Subcutaneous adipose tissue (tissue), 4 donors: Measurements from ENCODE around the gene NR3C1. TPM values are rescaled to one million over a fixed set of nuclear protein-coding genes. Genes with fewer than 3 reads are reported as not detected.

Source experiments
- CTCF ChIP-seq: fragments of 450-650 bp; IDR thresholded peaks from one replicate; pipeline ENCODE4 v1.5.1; 2016; ENCODE audit warnings: low read depth, mild to moderate bottlenecking, control low read depth, antibody characterized with exemption, moderate library complexity
- total RNA-seq, 4 donors: library from RNA; depleted of rRNA; stranded (reverse); fragments of >200 nt; gene quantifications; one replicate each; pipeline ENCODE4 v1.1.0, GENCODE V29; 2016

NR3C1 gene
- total RNA-seq, 4 donors from 2014 or later: 86.2 to 174 (median 95.1) TPM

GRCh38 chr5:143274952-143275351 is 128.5 kb downstream of the NR3C1 start:
- TF ChIP-seq CTCF: no peak

- TF ChIP-seq CTCF: no peak
These were observed 132.1 kb downstream of the NR3C1 start for GRCh38 chr5:143271431-143271830.

- no peak for TF ChIP-seq CTCF
These were observed 135.1 kb downstream of the NR3C1 start for GRCh38 chr5:143268388-143268787.

- no peak for TF ChIP-seq CTCF
These were observed 136.3 kb downstream of the NR3C1 start for GRCh38 chr5:143267186-143267585.

- no peak for TF ChIP-seq CTCF
These were observed 137.5 kb downstream of the NR3C1 start for GRCh38 chr5:143265995-143266394.

GRCh38 chr5:143263272-143263810 is 140.1 kb downstream of the NR3C1 start:
- no peak for TF ChIP-seq CTCF

- TF ChIP-seq CTCF: no peak
These were observed 140.9 kb downstream of the NR3C1 start for GRCh38 chr5:143262393-143263174.
